GM12873 (cell line): Measurements from ENCODE around the gene SEC31B.

Source experiments
- TF ChIP-seq, protein P1 (sequence below): IDR thresholded peaks from 2 replicates; pipeline ENCODE4 v1.5.1; 2012; ENCODE audit warnings: low read depth, mild to moderate bottlenecking, moderate library complexity, low read length, control low read depth; ENCODE audit not compliant: insufficient read depth; ENCODE audit errors: missing control alignments

The SEC31B gene

DNA sequence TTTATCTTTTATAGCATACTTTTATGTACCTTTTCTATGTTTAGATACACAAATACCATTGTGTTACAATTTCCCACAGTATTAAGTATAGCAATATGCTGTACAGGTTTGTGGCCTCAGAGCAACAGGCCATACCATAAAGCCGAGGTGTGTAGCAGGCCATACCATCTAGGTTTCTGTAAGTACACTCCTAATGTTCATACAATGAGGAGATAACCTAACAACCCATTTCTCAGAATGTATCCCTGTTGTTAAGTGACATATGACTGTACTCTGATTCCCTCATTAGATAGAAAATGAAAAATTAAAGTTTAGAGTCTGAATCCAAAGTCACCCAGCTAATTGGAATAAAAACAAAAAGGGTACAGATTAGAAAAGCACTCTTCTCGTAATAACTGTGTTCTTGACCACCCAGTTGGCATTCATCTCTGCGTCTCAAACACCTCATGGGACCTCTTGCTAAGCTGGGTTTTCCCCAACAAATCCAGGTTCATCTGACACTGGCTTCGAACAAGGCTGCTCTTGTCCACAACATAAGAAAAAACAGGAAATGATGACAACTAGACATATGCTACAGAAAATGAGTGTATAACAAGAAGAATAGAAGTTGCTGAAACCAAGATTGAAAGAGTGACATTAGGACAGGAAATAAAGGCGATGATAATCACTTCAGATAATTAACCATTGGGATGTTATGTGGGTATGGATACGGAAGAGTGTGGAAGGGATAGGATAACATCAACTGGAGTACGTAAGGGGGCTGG, 8.6 kb upstream of the SEC31B start:
- TF ChIP-seq, protein P1, sequence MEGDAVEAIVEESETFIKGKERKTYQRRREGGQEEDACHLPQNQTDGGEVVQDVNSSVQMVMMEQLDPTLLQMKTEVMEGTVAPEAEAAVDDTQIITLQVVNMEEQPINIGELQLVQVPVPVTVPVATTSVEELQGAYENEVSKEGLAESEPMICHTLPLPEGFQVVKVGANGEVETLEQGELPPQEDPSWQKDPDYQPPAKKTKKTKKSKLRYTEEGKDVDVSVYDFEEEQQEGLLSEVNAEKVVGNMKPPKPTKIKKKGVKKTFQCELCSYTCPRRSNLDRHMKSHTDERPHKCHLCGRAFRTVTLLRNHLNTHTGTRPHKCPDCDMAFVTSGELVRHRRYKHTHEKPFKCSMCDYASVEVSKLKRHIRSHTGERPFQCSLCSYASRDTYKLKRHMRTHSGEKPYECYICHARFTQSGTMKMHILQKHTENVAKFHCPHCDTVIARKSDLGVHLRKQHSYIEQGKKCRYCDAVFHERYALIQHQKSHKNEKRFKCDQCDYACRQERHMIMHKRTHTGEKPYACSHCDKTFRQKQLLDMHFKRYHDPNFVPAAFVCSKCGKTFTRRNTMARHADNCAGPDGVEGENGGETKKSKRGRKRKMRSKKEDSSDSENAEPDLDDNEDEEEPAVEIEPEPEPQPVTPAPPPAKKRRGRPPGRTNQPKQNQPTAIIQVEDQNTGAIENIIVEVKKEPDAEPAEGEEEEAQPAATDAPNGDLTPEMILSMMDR: no peak

DNA sequence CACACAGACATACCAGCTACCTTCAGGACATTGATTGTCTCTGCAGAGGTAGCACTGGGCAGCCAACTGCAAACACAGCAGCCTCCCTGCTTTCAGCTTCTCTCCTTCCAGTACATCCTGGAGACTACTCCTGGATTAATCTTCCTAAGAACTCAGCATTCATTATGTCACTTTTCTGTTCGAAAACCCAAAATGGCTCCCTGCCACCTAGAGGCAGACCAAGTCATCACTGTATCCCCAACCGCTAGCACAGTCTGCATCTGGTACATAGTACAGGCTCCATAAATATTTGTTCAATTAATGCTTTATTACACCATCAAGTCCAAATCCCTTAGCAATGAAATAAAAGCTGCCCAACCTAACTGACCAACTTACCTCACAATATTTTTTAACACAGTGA, 5.0 kb upstream of the SEC31B start:
- TF ChIP-seq, protein P1: peak; percentile 25

DNA sequence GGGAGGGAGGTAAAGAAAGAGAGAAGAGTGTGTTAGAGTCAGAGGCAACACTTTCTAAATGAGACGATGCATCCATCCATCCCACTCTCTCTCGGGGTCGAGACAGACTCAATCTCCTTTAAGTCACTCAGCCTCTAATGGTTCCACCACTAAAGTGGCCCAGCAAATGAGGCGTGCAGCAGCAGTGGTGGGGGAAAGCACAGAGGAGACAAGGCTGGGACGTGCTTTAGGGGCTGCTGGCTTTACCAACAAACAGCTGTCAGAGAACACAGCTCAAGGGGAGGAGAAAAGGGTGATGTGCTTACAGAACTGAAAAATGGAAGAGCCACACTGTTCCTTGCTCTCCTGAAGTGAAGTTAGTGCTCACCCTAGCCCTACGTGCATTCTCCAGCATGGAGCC, 4.5 kb upstream of the SEC31B start:
- TF ChIP-seq, protein P1: no peak

DNA sequence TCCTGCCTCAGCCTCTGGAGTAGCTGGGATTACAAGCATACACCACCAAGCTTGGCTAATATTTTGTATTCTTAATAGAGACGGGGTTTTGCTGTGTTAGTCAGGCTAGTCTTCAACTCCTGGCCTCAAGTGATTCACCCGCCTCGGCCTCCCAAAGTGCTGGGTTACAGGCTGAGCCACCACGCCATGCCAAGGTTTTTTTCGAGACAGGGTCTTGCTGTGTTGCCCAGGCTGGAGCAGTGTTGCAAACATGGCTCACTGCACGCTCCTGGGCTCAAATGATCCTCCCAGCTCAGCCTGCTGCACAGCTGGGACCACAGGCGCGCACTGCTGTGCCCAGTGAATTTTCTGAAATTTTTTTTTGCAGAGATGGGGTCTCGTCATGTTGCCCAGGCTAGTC, 3.3 kb upstream of the SEC31B start:
- TF ChIP-seq, protein P1: no peak

DNA sequence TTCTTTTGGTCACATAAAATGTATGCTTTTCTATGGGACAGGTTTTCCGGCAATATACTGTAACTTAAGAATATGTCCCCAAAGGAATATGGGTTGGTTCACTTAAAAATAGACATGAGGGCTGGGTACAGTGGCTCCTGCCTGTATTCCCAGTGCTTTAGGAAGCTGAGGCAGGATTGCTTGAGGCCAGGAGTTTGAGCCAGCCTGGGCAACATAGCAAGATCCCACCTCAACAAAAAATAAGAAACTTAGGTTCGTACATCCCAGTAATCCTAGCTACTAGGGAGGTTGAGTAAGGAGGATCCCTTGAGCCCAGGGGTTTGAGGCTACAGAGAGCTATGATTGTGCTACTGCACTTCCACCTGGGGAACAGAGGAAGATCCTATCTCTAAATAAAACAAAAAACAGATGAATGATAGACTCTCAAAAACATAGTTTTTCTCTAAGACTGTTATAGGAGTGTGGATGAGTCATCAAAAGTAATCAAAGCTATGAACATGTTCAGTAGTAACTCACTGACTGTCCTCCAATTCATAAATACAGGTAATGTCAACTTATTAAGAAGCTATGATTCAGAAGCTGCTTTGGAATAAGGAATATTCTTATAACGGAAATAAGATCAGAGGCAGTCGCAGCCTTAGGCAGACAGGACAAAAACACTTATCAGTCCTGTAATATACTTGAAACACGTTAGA, 2.6 kb upstream of the SEC31B start:
- TF ChIP-seq, protein P1: no peak

DNA sequence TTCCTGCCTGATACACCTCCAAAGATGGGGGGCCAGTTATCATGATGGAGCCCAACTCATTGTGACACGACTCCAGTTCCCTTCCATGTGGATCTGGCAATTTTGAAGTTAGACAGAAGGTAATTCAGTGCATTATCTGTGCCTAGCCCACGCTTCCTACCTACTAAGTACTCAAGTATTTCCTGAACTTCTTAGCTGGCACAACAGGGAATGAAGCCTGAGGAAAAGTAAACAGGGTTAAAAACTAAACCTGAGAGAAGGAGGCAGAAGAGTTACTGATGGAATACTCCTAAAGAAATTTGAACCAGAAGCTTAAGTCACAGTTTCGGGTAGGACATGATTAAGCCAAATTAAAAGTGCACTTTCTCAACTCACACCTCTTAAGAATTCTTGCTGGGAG, 1.1 kb upstream of the SEC31B start:
- TF ChIP-seq, protein P1: no peak

DNA sequence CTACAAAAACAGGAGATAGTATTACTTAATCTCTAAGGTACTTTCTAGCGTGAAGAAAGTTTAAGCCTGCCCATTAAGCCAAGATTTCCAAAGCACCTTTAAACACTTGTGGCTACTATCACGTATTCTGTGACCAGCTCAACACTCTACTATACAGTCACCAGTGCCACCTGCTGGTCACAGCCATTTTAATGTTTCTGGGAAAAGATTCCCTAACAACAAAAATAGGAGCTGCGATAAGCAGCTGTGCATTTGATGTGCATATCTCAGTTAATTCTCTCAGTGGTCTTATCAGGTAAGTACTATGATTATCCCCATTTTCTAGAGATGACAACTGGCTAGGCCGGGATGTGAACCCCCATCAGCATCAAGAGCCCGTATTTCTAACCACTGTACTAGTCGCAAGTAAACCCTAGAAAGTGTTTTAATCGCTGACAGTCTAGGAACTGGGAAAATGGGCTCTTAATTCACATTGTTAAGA, 860 bp downstream of the SEC31B start:
- TF ChIP-seq, protein P1: peak; percentile 72
